ENCODE measurements around the gene ERO1A.
A peak's percentile ranks its signal among the peaks of the same experiment; 100 is the strongest.
"Not testable (repeated sequence)": the region's sequence is repeated elsewhere in the genome, so short reads cannot be mapped to it uniquely, and the experiment has no call there.

ERO1A gene

GRCh38 chr14:52695481-52696091 lies at the start of gene ERO1A:
Gene ERO1A, minus strand, starts transcription at chr14:52695558. Its CDS starts 77 bp downstream, at chr14:52695481.
- ATAC-seq (replicated peaks) (peak; percentile 74 to 76), DNase-seq (peak; percentile 49)
- Mint-ChIP-seq H3K4me1 (peaks cover 17 to 57% of the 10 kb centered on the region in 2 donors), H3K4me3 (peak within 1 kb of the TSS; percentile 85 to 95), H3K36me3 (peaks cover 8% of the 10 kb centered on the region in 2 donors), H3K9me3 (no peaks in the 10 kb centered on the region), H3K27me3 (no peaks in the 10 kb centered on the region), H3K27ac (peak within 1 kb of the TSS; percentile 96)

- Mint-ChIP-seq H3K27me3 (no peaks in the 10 kb centered on the region), H3K27ac (peak overlapping the region; percentile 84), H3K9me3 (peaks cover 0 to 1% of the 10 kb centered on the region in 2 donors), H3K4me1 (peaks cover 19 to 27% of the 10 kb centered on the region in 2 donors), H3K4me3 (peak overlapping the region; percentile 36 to 61), H3K36me3 (peaks cover 17 to 21% of the 10 kb centered on the region in 2 donors)
- DNase-seq (no peak), ATAC-seq (replicated peaks) (peak; percentile 5 to 42)
These were observed 46.5 kb upstream of the ERO1A start for GRCh38 chr14:52741865-52742264.

- DNase-seq (no peak), ATAC-seq (replicated peaks) (no peak)
- peaks cover 0 to 1% of the 10 kb centered on the region in 2 donors for H3K9me3 Mint-ChIP-seq
- H3K27me3 Mint-ChIP-seq = no peaks in the 10 kb centered on the region
- H3K27ac Mint-ChIP-seq = no peak overlapping the region
- peaks cover 23 to 37% of the 10 kb centered on the region in 2 donors for H3K4me1 Mint-ChIP-seq
- H3K36me3 Mint-ChIP-seq = peaks cover 17 to 24% of the 10 kb centered on the region in 2 donors
- H3K4me3 Mint-ChIP-seq = no peak overlapping the region
These were observed 45.4 kb upstream of the ERO1A start for GRCh38 chr14:52740751-52741150.

- peaks cover 0 to 1% of the 10 kb centered on the region in 2 donors for H3K9me3 Mint-ChIP-seq
- no peaks in the 10 kb centered on the region for H3K27me3 Mint-ChIP-seq
- ATAC-seq (replicated peaks) (no peak), DNase-seq (no peak)
- no peak overlapping the region for H3K27ac Mint-ChIP-seq
- H3K4me3 Mint-ChIP-seq = no peak overlapping the region
- peaks cover 32 to 57% of the 10 kb centered on the region in 2 donors for H3K4me1 Mint-ChIP-seq
- peaks cover 24 to 36% of the 10 kb centered on the region in 2 donors for H3K36me3 Mint-ChIP-seq
These were observed 43.1 kb upstream of the ERO1A start for GRCh38 chr14:52738409-52738808.

GRCh38 chr14:52735921-52736489 lies 40.6 kb upstream of the ERO1A start:
- H3K27ac Mint-ChIP-seq = peak overlapping the region; percentile 7
- DNase-seq (no peak), ATAC-seq (replicated peaks) (no peak)
- H3K4me3 Mint-ChIP-seq = no peak overlapping the region
- no peaks in the 10 kb centered on the region for H3K27me3 Mint-ChIP-seq
- H3K4me1 Mint-ChIP-seq = peaks cover 25 to 57% of the 10 kb centered on the region in 2 donors
- H3K36me3 Mint-ChIP-seq = peaks cover 23 to 43% of the 10 kb centered on the region in 2 donors
- peaks cover 0 to 1% of the 10 kb centered on the region in 2 donors for H3K9me3 Mint-ChIP-seq

GRCh38 chr14:52733824-52734223 lies 38.5 kb upstream of the ERO1A start:
- Mint-ChIP-seq H3K4me1 (peaks cover 24 to 62% of the 10 kb centered on the region in 2 donors), H3K36me3 (peaks cover 20 to 36% of the 10 kb centered on the region in 2 donors), H3K27ac (no peak overlapping the region), H3K9me3 (peaks cover 0 to 1% of the 10 kb centered on the region in 2 donors), H3K4me3 (no peak overlapping the region), H3K27me3 (no peaks in the 10 kb centered on the region)
- no peak for DNase-seq
- no peak for ATAC-seq (replicated peaks)

- H3K27me3 Mint-ChIP-seq = no peaks in the 10 kb centered on the region
- peaks cover 14 to 43% of the 10 kb centered on the region in 2 donors for H3K4me1 Mint-ChIP-seq
- H3K36me3 Mint-ChIP-seq = peaks cover 22 to 33% of the 10 kb centered on the region in 2 donors
- ATAC-seq (replicated peaks) = no peak
- DNase-seq = no peak
- H3K4me3 Mint-ChIP-seq = peak overlapping the region; percentile 87 to 97
- no peaks in the 10 kb centered on the region for H3K9me3 Mint-ChIP-seq
- H3K27ac Mint-ChIP-seq = peak overlapping the region; percentile 94
These were observed 35.4 kb upstream of the ERO1A start for GRCh38 chr14:52730709-52731111.

GRCh38 chr14:52729925-52730708 lies 34.8 kb upstream of the ERO1A start, which contains the start of gene STYX:
Gene STYX, plus strand, starts transcription at chr14:52730166. Its CDS starts 309 bp downstream, at chr14:52730475.
- Mint-ChIP-seq H3K4me3 (peak within 1 kb of the TSS; percentile 87 to 97), H3K4me1 (peaks cover 11 to 37% of the 10 kb centered on the region in 2 donors), H3K36me3 (peaks cover 22 to 37% of the 10 kb centered on the region in 2 donors), H3K27me3 (no peaks in the 10 kb centered on the region), H3K9me3 (no peaks in the 10 kb centered on the region), H3K27ac (peak within 1 kb of the TSS; percentile 94)
- DNase-seq = peak; percentile 96
- peak; percentile 93 to 96 for ATAC-seq (replicated peaks)

GRCh38 chr14:52729585-52729924 lies 34.2 kb upstream of the ERO1A start:
- Mint-ChIP-seq H3K36me3 (peaks cover 21 to 40% of the 10 kb centered on the region in 2 donors), H3K4me1 (peaks cover 11 to 40% of the 10 kb centered on the region in 2 donors), H3K27me3 (no peaks in the 10 kb centered on the region), H3K27ac (peak overlapping the region; percentile 94), H3K4me3 (peak overlapping the region; percentile 87 to 97), H3K9me3 (no peaks in the 10 kb centered on the region)
- no peak for DNase-seq
- ATAC-seq (replicated peaks) = no peak

- ATAC-seq (replicated peaks); H3K27me3 Mint-ChIP-seq; H3K9me3 Mint-ChIP-seq; H3K27ac Mint-ChIP-seq; H3K4me3 Mint-ChIP-seq; DNase-seq: not testable (repeated sequence)
- peaks cover 10 to 41% of the 10 kb centered on the region in 2 donors for H3K4me1 Mint-ChIP-seq
- peaks cover 17 to 38% of the 10 kb centered on the region in 2 donors for H3K36me3 Mint-ChIP-seq
These were observed 33.7 kb upstream of the ERO1A start for GRCh38 chr14:52729035-52729434.

GRCh38 chr14:52727509-52727908 lies 32.2 kb upstream of the ERO1A start:
- peaks cover 12 to 36% of the 10 kb centered on the region in 2 donors for H3K36me3 Mint-ChIP-seq
- H3K27ac Mint-ChIP-seq; H3K9me3 Mint-ChIP-seq; H3K4me3 Mint-ChIP-seq; ATAC-seq (replicated peaks); H3K27me3 Mint-ChIP-seq; DNase-seq: not testable (repeated sequence)
- H3K4me1 Mint-ChIP-seq = peaks cover 17 to 43% of the 10 kb centered on the region in 2 donors

GRCh38 chr14:52724360-52724644 lies 28.9 kb upstream of the ERO1A start:
- DNase-seq = no peak
- H3K27me3 Mint-ChIP-seq = no peaks in the 10 kb centered on the region
- no peak for ATAC-seq (replicated peaks)
- H3K9me3 Mint-ChIP-seq = no peaks in the 10 kb centered on the region
- H3K27ac Mint-ChIP-seq = no peak overlapping the region
- no peak overlapping the region for H3K4me3 Mint-ChIP-seq
- H3K4me1 Mint-ChIP-seq = peaks cover 23 to 40% of the 10 kb centered on the region in 2 donors
- peaks cover 24 to 49% of the 10 kb centered on the region in 2 donors for H3K36me3 Mint-ChIP-seq

GRCh38 chr14:52723514-52724359 lies 28.4 kb upstream of the ERO1A start:
- peak overlapping the region; percentile 16 for H3K27ac Mint-ChIP-seq

GRCh38 chr14:52716155-52716554 lies 20.8 kb upstream of the ERO1A start:
- ATAC-seq (replicated peaks) = no peak
- Mint-ChIP-seq H3K27ac (no peak overlapping the region), H3K36me3 (peaks cover 27 to 29% of the 10 kb centered on the region in 2 donors), H3K4me3 (no peak overlapping the region), H3K4me1 (peaks cover under 1 to 3% of the 10 kb centered on the region in 2 donors), H3K9me3 (no peaks in the 10 kb centered on the region), H3K27me3 (no peaks in the 10 kb centered on the region)
- no peak for DNase-seq

More at GRCh38 chr14:52723514-52724359, 28.4 kb upstream of the ERO1A start:
- no peaks in the 10 kb centered on the region for H3K9me3 Mint-ChIP-seq
- DNase-seq (no peak), ATAC-seq (replicated peaks) (no peak)
- peaks cover 23 to 40% of the 10 kb centered on the region in 2 donors for H3K4me1 Mint-ChIP-seq
- no peaks in the 10 kb centered on the region for H3K27me3 Mint-ChIP-seq
- peaks cover 25 to 50% of the 10 kb centered on the region in 2 donors for H3K36me3 Mint-ChIP-seq
- H3K4me3 Mint-ChIP-seq = peak overlapping the region in 1 of 2 donors; percentile 59
